G401 (cell line): ENCODE measurements around the gene HACD1. TPM values are rescaled to one million over a fixed set of nuclear protein-coding genes. Genes with fewer than 3 reads are reported as not detected.
"Not testable (repeated sequence)": the region's sequence is repeated elsewhere in the genome, so short reads cannot be mapped to it uniquely, and the experiment has no call there.

Experiments used
- DNase-seq: peaks from one replicate; pipeline ENCODE4 v3.0.0-alpha.2; 2015; ENCODE audit warnings: low spot score
- in situ Hi-C: cut with HindIII; loops from 2 replicates; pipeline ENCODE4 v1.10.0; 2016; ENCODE audit warnings: low sequenced_read_pairs, mixed read lengths
- total RNA-seq: library from RNA; depleted of rRNA; stranded (reverse); fragments of >200 nt; shearing (Covaris generic); gene quantifications from 2 replicates; pipeline ENCODE4 v1.2.3, GENCODE V29; 2014

The HACD1 gene
- total RNA-seq, 1 experiment from 2014 or later, result 113 TPM

DNA sequence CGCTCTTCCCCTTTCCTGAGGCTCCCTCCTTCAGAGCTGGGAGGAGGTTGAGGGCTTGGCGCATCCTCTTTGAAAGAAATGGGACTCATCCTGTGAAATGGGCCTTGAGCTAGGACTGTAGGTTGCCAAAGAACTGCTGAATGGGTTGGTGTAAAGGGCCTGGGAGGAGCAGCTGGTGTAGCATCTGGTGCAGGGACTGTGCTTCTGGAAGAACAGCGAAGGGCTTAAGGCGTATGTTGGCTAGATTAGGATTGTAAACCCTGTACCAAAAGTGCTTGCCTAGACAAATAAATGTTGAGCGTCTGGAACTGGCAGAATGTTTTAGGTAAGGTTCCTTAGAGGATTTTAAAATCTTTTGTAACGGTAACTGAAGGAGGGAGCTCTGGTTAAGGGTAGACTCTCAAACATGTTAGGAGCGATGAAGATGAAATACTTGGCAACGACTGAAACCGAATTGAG lies 27.3 kb upstream of the HACD1 start:
- in situ Hi-C loops, result no loop called here
- DNase-seq, result no peak

GRCh38 chr10:17643755-17644484 lies 26.7 kb upstream of the HACD1 start, which contains the start of gene STAM:
STAM (plus strand) TSS chr10:17644151; CDS start chr10:17644340, 189 bp downstream.
- in situ Hi-C loops, result no loop called here
- peak; percentile 89 for DNase-seq

DNA sequence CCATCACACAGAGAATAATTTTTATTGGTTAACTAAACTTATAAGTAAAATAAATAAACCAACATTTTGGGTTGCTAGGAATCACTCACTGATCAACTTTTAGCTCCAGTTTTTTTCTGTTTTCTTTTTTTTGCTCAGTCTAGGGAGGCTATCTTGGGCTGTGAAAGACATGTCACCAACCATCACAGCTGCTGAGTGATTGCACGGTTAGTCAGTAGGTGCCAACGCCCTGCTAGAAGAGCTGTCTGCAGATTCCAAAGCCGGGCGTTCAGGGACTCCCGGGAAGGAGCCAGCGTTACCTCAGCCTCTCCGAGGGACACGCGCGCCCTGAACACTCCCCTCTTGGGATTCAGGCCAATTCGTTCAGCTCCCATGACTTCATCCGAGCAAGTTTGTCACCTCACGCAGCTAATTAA lies 26.2 kb upstream of the HACD1 start:
- DNase-seq, result no peak
- in situ Hi-C loops, result no loop called here

DNA sequence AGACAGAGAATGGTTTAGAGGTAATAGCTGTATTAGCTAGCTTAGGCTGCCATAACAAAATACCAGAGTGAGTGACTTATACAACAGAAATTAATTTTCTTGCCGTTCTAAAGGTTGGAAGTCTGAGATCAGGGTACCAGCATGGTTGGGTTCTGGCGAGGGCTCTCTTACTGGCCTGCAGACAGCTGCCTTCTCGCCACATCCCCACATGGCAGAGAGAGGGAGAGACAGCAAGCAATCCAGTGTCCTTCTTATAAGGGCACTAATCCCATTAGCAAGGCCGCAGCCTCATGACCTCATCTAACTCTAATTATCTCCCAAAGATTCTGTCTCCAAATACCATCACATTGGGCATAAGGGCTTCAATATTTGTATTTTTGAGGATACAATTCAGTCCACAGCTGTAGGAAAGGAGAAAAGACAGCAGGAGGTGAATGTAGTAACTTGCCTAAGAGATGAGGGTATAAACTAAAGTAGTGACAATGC lies 23.2 kb upstream of the HACD1 start:
- DNase-seq, result no peak

GRCh38 chr10:17637869-17638268 lies 20.7 kb upstream of the HACD1 start:
- in situ Hi-C loops, result no loop called here
- no peak for DNase-seq

More for the DNA sequence above, 23.2 kb upstream of the HACD1 start:
- in situ Hi-C loops, result no loop called here

GRCh38 chr10:17633353-17633752 lies 16.2 kb upstream of the HACD1 start:
- DNase-seq, result no peak
- in situ Hi-C loops, result no loop called here

DNA sequence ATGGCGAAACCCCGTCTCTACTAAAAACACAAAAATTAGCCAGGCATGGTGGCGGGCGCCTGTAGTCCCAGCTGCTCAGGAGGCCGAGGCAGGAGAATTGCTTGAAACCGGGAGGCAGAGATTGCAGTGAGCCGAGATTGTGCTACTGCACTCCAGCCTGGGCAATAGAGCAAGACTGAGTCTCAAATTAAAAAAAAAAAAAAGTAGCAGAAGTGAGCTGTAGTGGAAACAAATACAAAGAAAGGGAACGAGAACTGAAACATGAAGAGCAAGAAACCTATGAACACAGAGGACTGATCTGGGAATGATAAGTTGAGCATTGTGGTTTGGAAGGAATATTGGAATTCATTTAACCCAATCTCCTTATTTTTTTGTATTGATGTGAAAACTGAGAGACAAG lies 15.4 kb upstream of the HACD1 start:
- DNase-seq, in situ Hi-C loops: not testable (repeated sequence)

DNA sequence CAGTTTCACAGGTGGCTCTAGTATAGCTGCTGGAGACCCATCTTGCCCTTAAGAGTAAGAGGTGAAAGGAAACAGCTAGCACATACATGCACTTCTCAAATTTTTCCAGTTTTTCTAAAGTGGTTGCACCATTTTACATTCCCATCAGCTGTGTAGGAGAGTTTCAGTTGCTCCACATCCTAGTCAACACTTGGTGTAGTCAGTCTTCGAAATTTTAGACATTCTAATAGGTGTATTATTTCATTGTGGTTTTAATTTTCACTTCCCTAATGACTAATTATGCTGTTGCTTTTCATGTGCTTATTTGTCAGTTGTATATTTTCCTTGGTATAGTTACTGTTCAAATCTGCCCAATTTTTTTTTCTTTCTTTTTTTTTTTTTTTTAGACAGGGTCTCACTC lies 9.5 kb upstream of the HACD1 start:
- in situ Hi-C loops, result no loop called here
- DNase-seq, result no peak

DNA sequence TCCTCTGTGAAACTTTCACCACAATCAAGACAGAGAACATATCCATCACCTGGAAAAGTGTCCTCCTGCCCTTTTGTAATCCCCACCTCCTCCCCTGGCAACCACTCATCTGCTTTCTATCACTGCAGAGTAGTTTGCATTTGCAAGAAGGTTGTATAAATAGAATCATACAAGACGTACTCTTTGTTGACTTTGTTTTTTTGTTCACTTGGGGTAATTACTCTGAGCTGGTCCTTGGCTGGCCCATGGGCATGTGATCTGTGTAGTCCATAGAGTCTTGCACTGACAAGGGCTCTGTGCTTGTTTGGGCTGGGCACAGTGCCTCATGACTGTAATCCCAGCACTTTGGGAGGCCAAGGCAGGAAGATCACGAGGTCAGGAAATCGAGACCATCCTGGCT lies 7.8 kb upstream of the HACD1 start:
- DNase-seq, result no peak

GRCh38 chr10:17622061-17622460 lies 4.9 kb upstream of the HACD1 start:
- in situ Hi-C loops, result no loop called here
- no peak for DNase-seq

More for the DNA sequence above, 7.8 kb upstream of the HACD1 start:
- in situ Hi-C loops, result no loop called here

DNA sequence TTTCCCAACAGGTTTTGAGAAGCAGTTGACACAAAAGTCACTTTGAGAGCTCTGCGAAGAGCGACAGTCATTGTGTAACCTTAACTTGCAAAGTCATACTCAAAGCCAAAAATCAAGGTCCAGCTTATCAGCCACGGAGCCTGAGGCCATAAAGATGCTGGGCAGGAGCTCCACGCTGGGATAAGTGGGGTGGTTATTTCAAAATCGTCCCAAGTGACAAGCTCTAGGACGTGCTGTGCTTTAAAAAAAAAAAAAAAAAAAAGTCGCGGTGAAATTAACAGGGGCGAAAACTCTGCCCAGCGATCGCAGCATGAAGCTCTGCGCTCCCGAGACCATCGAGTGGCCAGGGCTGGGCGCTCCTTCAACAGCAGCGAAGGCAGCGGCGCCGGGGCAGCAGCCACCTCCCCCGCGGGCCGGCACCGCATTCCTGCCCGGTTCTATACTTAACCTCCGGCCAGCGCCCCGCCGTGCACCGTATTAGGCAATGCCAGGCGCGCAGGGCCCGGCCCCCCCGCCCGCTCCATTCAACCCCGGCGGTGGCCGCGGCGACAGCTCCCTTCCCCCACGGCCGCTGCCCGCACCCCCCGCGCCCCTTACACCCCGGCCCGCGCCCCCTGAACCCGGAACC lies 657 bp downstream of the HACD1 start:
- DNase-seq, result peak; percentile 68
- in situ Hi-C loops, result no loop called here

DNA sequence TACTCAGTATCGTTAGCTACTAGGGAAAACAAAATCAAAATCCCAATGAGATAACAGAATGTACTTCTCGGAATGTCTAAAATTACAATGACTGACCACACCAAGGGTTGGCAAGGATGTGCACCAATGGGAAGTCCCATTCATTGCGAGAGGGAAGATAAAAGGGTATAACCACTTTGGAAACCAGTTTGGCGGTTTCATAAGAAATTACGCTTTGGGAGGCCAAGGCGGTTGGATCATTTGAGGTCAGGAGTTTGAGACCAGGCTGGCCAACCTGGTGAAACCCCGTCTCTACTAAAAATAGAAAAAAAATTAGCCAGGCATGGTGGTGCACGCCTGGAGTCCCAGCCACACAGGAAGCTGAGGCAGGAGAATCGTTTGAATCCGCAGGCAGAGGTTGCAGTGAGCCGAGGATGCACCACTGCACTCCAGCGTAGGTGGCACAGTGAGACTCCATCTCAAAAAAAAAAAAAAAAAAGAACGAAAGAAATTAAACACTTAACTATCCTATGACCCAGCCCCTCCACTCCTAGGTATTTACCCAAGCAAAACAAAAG lies 7.6 kb downstream of the HACD1 start:
- in situ Hi-C loops, result no loop called here
- DNase-seq, result no peak

- peak; percentile 81 for DNase-seq
- in situ Hi-C loops, result no loop called here
Observed at GRCh38 chr10:17607603-17608332, 9.4 kb downstream of the HACD1 start.

DNA sequence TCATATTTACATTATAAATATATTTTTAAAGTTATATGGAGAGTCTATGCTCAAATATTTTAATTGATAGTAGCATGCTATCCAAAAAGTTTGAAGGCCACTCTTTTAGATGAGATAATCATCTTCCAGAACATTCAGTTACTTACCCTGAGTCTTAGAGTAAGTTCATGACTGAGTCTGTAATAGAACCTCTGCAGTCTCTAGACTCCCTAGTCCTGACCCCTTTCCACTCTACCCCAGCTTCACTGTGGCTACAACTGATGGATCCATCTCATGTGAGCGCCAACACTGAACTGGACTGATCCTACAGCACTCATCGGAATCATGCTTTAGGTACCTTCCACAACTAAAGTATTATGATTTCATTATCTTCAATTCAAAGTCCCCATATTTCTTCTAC lies 10.1 kb downstream of the HACD1 start:
- no peak for DNase-seq
- in situ Hi-C loops, result no loop called here

DNA sequence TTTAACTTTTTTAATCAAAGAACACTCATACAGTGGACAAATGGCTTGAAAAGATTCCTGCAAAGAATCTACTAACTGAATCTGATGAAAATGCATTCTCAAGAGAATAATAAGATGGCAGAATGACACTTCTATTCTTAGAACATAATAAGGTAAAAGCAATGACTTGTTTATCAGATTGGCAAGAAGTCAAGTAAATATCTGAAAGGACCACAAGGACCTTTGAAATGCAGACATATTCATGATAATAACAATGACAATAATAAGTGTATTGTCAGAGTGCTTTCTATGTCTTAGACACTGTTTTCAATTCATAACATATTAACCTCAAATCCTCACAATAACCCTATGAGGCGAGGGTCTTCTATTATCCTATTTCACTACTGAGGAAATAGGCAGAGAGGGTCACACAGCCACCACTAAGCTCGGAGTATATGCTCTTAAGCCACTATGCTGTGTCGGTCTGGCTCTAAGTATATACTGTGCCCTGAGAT lies 10.6 kb downstream of the HACD1 start:
- in situ Hi-C loops, result no loop called here
- DNase-seq, result no peak

DNA sequence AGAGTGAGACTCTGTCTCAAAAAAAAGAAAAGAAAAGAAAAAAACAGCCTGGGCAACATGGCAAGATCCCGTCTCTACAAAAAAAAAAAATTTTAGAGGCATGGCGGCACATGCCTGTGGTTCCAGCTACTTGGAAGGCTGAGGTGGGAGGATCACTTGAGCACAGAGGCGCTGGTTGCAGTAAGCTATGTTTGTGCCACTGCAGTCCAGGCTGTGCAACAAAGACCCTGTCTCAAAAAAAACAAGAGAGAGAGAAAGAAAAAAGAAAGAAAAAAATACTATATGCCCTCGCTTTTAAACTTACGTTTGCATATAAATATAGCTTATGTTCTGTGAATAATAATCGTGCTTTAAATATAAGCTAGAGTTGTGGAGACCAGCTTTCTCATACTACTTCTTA lies 11.2 kb downstream of the HACD1 start:
- in situ Hi-C loops, result no loop called here
- DNase-seq, result no peak

GRCh38 chr10:17599089-17599488 lies 18.1 kb downstream of the HACD1 start:
- in situ Hi-C loops, result no loop called here
- peak; percentile 68 for DNase-seq

DNA sequence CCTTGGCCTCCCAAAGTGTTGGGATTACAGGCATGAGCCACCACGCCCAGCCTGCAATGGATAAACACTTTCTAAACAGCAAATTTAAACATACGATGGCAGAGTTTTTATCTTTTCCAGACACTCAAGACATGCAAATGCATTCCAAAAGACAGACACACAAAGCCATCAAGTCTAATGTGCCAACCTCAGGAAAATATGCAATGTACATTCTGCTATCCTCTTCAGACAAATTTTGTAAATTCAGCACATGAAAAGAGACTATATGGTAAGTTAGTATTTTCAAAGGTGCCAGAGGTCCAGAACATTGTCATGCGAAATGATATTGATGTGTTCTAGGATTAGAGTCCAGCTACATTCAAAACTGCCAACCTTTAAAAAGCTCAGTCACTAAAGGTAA lies 19.8 kb downstream of the HACD1 start:
- in situ Hi-C loops, result no loop called here
- no peak for DNase-seq

- in situ Hi-C loops, result no loop called here
- DNase-seq, result no peak
Observed at GRCh38 chr10:17590969-17591645, 26.1 kb downstream of the HACD1 start.
